OCI-LY1 (cell line): ENCODE results near the gene NCAPD3.

Experiments
- H2AFZ ChIP-seq: fragments of 200-600 bp; sonication (generic), shearing (Covaris generic); 2 replicates; pipeline ENCODE4 v1.6.0; 2014; ENCODE audit warnings: antibody characterized with exemption, mild to moderate bottlenecking, low read length
- H3F3A ChIP-seq: fragments of 200-600 bp; sonication (generic), shearing (Covaris generic); 2 replicates; pipeline ENCODE4 v1.6.0; 2014; ENCODE audit warnings: mild to moderate bottlenecking, antibody characterized with exemption, low read length, moderate library complexity; ENCODE audit not compliant: insufficient read depth
- H3K27ac ChIP-seq: fragments of 200-600 bp; sonication (generic); 2 replicates; pipeline ENCODE4 v1.5.1; 2014; ENCODE audit warnings: low read length, mixed run types, mild to moderate bottlenecking, low read depth; ENCODE audit not compliant: poor library complexity, severe bottlenecking
- H3K27me3 ChIP-seq: fragments of 200-600 bp; sonication (generic); 2 replicates; pipeline ENCODE4 v1.6.0; 2014; ENCODE audit warnings: antibody characterized with exemption, mild to moderate bottlenecking, low read length, moderate library complexity; ENCODE audit not compliant: insufficient read depth
- H3K36me3 ChIP-seq: fragments of 200-600 bp; sonication (generic); 2 replicates; pipeline ENCODE4 v1.6.1; 2014; ENCODE audit warnings: mild to moderate bottlenecking, antibody characterized with exemption, low read length, moderate library complexity, mixed read lengths; ENCODE audit not compliant: insufficient read depth
- H3K4me1 ChIP-seq: fragments of 200-600 bp; sonication (generic); 2 replicates; pipeline ENCODE4 v1.5.1; 2014; ENCODE audit warnings: mild to moderate bottlenecking, low read length, moderate library complexity; ENCODE audit not compliant: insufficient read depth, severe bottlenecking
- H3K4me2 ChIP-seq: fragments of 200-600 bp; sonication (generic), shearing (Covaris generic); 2 replicates; pipeline ENCODE4 v1.6.1; 2014; ENCODE audit warnings: low read length
- H3K4me3 ChIP-seq: fragments of 200-600 bp; sonication (generic); 2 replicates; pipeline ENCODE4 v1.5.1; 2014; ENCODE audit warnings: low read length, low read depth, mild to moderate bottlenecking, mixed read lengths; ENCODE audit not compliant: poor library complexity, severe bottlenecking
- H3K79me2 ChIP-seq: fragments of 200-600 bp; shearing (Covaris generic); 2 replicates; pipeline ENCODE4 v1.6.1; 2016; ENCODE audit warnings: mixed run types, low read length, mixed read lengths; ENCODE audit not compliant: insufficient read depth
- H3K9ac ChIP-seq: fragments of 200-600 bp; sonication (generic), shearing (Covaris generic); 2 replicates; pipeline ENCODE4 v1.6.1; 2014; ENCODE audit warnings: mild to moderate bottlenecking, low read length, mixed read lengths
- H3K9me2 ChIP-seq: fragments of 200-600 bp; sonication (generic), shearing (Covaris generic); 2 replicates; pipeline ENCODE4 v1.6.1; 2014; ENCODE audit warnings: low read depth, mild to moderate bottlenecking, low read length, mixed read lengths
- H3K9me3 ChIP-seq: fragments of 200-600 bp; shearing (Covaris generic); 2 replicates; pipeline ENCODE4 v1.6.1; 2014; ENCODE audit warnings: low read length, mixed read lengths
- H4K20me1 ChIP-seq: fragments of 200-600 bp; sonication (generic), shearing (Covaris generic); 2 replicates; pipeline ENCODE4 v1.6.0; 2016; ENCODE audit warnings: mild to moderate bottlenecking, low read length; ENCODE audit not compliant: insufficient read depth
- CTCF ChIP-seq: fragments of 200-600 bp; sonication (generic), shearing (Covaris generic); IDR thresholded peaks from 2 replicates; pipeline ENCODE4 v1.5.1; 2017; ENCODE audit warnings: mild to moderate bottlenecking, antibody characterized with exemption, low read length, moderate library complexity, mixed read lengths
- EZH2 ChIP-seq: fragments of 200-600 bp; sonication (generic), shearing (Covaris generic); IDR thresholded peaks from 2 replicates; pipeline ENCODE4 v1.8.0; 2017; ENCODE audit warnings: borderline replicate concordance, mixed run types, mild to moderate bottlenecking, antibody characterized with exemption, low read length, moderate library complexity, mixed read lengths

NCAPD3 gene

GRCh38 chr11:134236834-134237556 lies 13.2 kb upstream of the NCAPD3 start:
- no peaks in the 10 kb centered on the region for H3F3A ChIP-seq
- no peak overlapping the region for H3K4me3 ChIP-seq
- no peak overlapping the region for H3K27ac ChIP-seq
- peaks cover 9% of the 10 kb centered on the region; the same call in 1 of the 2 replicates for H3K27me3 ChIP-seq
- H3K4me2 ChIP-seq, result no peak overlapping the region
- H3K9me2 ChIP-seq, result no peaks in the 10 kb centered on the region
- H3K9ac ChIP-seq, result no peak overlapping the region
- no peaks in the 10 kb centered on the region for H3K9me3 ChIP-seq
- no peak overlapping the region for H2AFZ ChIP-seq
- no peaks in the 10 kb centered on the region for H4K20me1 ChIP-seq
- no peaks in the 10 kb centered on the region for H3K36me3 ChIP-seq
- TF ChIP-seq EZH2 (no peak), CTCF (no peak)
- H3K4me1 ChIP-seq, result no peaks in the 10 kb centered on the region
- H3K79me2 ChIP-seq, result no peaks in the 10 kb centered on the region

- no peaks in the 10 kb centered on the region for H3K9me2 ChIP-seq
- no peaks in the 10 kb centered on the region for H3K4me1 ChIP-seq
- H3K4me2 ChIP-seq, result no peak overlapping the region
- no peak overlapping the region for H3K27ac ChIP-seq
- H3K9me3 ChIP-seq, result no peaks in the 10 kb centered on the region
- H4K20me1 ChIP-seq, result no peaks in the 10 kb centered on the region
- TF ChIP-seq EZH2 (no peak), CTCF (no peak)
- no peaks in the 10 kb centered on the region for H3K36me3 ChIP-seq
- H3K79me2 ChIP-seq, result no peaks in the 10 kb centered on the region
- H3K4me3 ChIP-seq, result no peak overlapping the region
- H3K9ac ChIP-seq, result no peak overlapping the region
- no peak overlapping the region for H2AFZ ChIP-seq
- peaks cover 10% of the 10 kb centered on the region for H3K27me3 ChIP-seq
- no peaks in the 10 kb centered on the region for H3F3A ChIP-seq
These were observed 11.6 kb upstream of the NCAPD3 start for GRCh38 chr11:134235399-134235798.

DNA sequence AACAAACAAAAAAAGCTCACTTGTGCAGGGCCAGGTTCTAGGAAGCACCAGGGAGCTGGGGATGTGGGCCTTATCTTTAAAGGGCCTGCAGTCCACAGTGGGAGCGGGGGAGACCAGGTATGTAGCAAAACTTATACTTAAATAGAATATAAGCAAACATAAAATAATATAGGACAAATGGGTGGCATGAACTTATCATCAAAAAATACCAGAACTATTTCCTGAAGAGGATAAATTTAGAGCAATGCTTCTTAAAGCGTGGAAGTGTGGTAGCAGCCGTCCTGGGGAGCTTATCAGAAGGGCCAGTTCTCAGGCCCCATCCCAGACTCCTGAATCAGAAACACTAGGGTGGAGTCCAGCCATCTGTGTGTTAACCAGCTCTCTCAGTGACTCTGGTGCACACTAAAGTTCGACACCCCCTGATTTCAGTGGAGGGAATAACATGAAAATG lies 10.0 kb upstream of the NCAPD3 start:
- Histone ChIP-seq H3K4me3 (no peak overlapping the region), H3K9ac (no peak overlapping the region), H2AFZ (no peak overlapping the region), H3F3A (no peaks in the 10 kb centered on the region), H3K4me2 (no peak overlapping the region), H3K27ac (no peak overlapping the region), H3K9me2 (no peaks in the 10 kb centered on the region), H3K4me1 (no peaks in the 10 kb centered on the region), H3K36me3 (no peaks in the 10 kb centered on the region), H3K9me3 (no peaks in the 10 kb centered on the region), H4K20me1 (no peaks in the 10 kb centered on the region), H3K79me2 (no peaks in the 10 kb centered on the region), H3K27me3 (peaks cover 15% of the 10 kb centered on the region)
- no peak for TF ChIP-seq EZH2
- TF ChIP-seq CTCF, result no peak
